MM.1S (cell line): ENCODE data around the gene CEMIP2.

ENCODE experiments used
- DNase-seq: peaks from one replicate; pipeline ENCODE4 v3.0.0-alpha.2; 2015
- H2AFZ ChIP-seq: fragments of 300-600 bp; sonication (generic); 2 replicates; pipeline ENCODE4 v1.6.0; 2016; ENCODE audit warnings: antibody characterized with exemption, low read length
- H3F3A ChIP-seq: fragments of 300-600 bp; sonication (generic); 2 replicates; pipeline ENCODE4 v1.6.1; 2016; ENCODE audit warnings: mild to moderate bottlenecking, antibody characterized with exemption, low read length, moderate library complexity, mixed read lengths; ENCODE audit not compliant: insufficient read depth
- H3K27ac ChIP-seq: fragments of 300-600 bp; sonication (generic); 2 replicates; pipeline ENCODE4 v1.5.1; 2016; ENCODE audit warnings: mild to moderate bottlenecking, low read length
- H3K27me3 ChIP-seq: fragments of 300-600 bp; sonication (generic); replicated peaks from 2 replicates; pipeline ENCODE4 v1.6.0; 2016; ENCODE audit warnings: low read length; ENCODE audit not compliant: insufficient read depth
- H3K36me3 ChIP-seq: fragments of 300-600 bp; sonication (generic); replicated peaks from 2 replicates; pipeline ENCODE4 v1.6.1; 2016; ENCODE audit warnings: mild to moderate bottlenecking, low read length, mixed read lengths; ENCODE audit not compliant: insufficient read depth
- H3K4me1 ChIP-seq: fragments of 300-600 bp; sonication (generic); 2 replicates; pipeline ENCODE4 v1.6.1; 2016; ENCODE audit warnings: low read length, mixed read lengths
- H3K4me2 ChIP-seq: fragments of 300-600 bp; sonication (generic); 2 replicates; pipeline ENCODE4 v1.6.0; 2016; ENCODE audit warnings: low read depth, low read length
- H3K4me3 ChIP-seq: fragments of 300-600 bp; sonication (generic); 2 replicates; pipeline ENCODE4 v1.5.1; 2016; ENCODE audit warnings: low read length, mixed read lengths
- H3K79me2 ChIP-seq: fragments of 300-600 bp; sonication (generic); 2 replicates; pipeline ENCODE4 v1.6.1; 2016; ENCODE audit warnings: mixed run types, low read length, mixed read lengths
- H3K9ac ChIP-seq: fragments of 300-600 bp; sonication (generic); 2 replicates; pipeline ENCODE4 v1.6.1; 2016; ENCODE audit warnings: low read length, mixed read lengths
- H3K9me2 ChIP-seq: fragments of 300-600 bp; sonication (generic); replicated peaks from 2 replicates; pipeline ENCODE4 v1.6.1; 2016; ENCODE audit warnings: mild to moderate bottlenecking, low read length, mixed read lengths; ENCODE audit not compliant: insufficient read depth
- H3K9me3 ChIP-seq: fragments of 300-600 bp; sonication (generic); replicated peaks from 2 replicates; pipeline ENCODE4 v1.6.1; 2016; ENCODE audit warnings: mild to moderate bottlenecking, low read length, mixed read lengths; ENCODE audit not compliant: insufficient read depth
- H4K20me1 ChIP-seq: fragments of 300-600 bp; sonication (generic); 2 replicates; pipeline ENCODE4 v1.6.1; 2016; ENCODE audit warnings: mild to moderate bottlenecking, low read length, moderate library complexity, mixed read lengths; ENCODE audit not compliant: insufficient read depth
- EZH2 ChIP-seq: fragments of 300-600 bp; sonication (generic); optimal IDR thresholded peaks from 2 replicates; pipeline ENCODE3; 2017; ENCODE audit warnings: low read depth, mild to moderate bottlenecking, antibody characterized with exemption, low read length, mixed read lengths
- EZH2phosphoT487 ChIP-seq: fragments of 300-600 bp; sonication (generic); IDR thresholded peaks from 2 replicates; pipeline ENCODE4 v1.6.1; 2018; ENCODE audit warnings: antibody characterized with exemption, low read length
- TF ChIP-seq, protein P1 (sequence below): fragments of 300-600 bp; sonication (generic); IDR thresholded peaks from 2 replicates; pipeline ENCODE4 v1.5.1; 2016; ENCODE audit warnings: antibody characterized with exemption, low read length, mixed read lengths

The CEMIP2 gene

GRCh38 chr9:71740199-71740598, 28.1 kb downstream of the CEMIP2 start:
- no peaks in the 10 kb centered on the region for H3K4me1 ChIP-seq
- no peaks in the 10 kb centered on the region for H3K27me3 ChIP-seq
- no peak overlapping the region for H3K4me2 ChIP-seq
- H3K9me3 ChIP-seq: no peaks in the 10 kb centered on the region
- H3K9ac ChIP-seq: no peak overlapping the region
- no peak for DNase-seq
- no peak overlapping the region for H3K27ac ChIP-seq
- no peaks in the 10 kb centered on the region for H4K20me1 ChIP-seq
- H3K79me2 ChIP-seq: no peaks in the 10 kb centered on the region
- no peak overlapping the region for H2AFZ ChIP-seq
- no peak overlapping the region for H3K4me3 ChIP-seq
- H3K36me3 ChIP-seq: no peaks in the 10 kb centered on the region
- TF ChIP-seq EZH2phosphoT487: no peak
- TF ChIP-seq, protein P1, sequence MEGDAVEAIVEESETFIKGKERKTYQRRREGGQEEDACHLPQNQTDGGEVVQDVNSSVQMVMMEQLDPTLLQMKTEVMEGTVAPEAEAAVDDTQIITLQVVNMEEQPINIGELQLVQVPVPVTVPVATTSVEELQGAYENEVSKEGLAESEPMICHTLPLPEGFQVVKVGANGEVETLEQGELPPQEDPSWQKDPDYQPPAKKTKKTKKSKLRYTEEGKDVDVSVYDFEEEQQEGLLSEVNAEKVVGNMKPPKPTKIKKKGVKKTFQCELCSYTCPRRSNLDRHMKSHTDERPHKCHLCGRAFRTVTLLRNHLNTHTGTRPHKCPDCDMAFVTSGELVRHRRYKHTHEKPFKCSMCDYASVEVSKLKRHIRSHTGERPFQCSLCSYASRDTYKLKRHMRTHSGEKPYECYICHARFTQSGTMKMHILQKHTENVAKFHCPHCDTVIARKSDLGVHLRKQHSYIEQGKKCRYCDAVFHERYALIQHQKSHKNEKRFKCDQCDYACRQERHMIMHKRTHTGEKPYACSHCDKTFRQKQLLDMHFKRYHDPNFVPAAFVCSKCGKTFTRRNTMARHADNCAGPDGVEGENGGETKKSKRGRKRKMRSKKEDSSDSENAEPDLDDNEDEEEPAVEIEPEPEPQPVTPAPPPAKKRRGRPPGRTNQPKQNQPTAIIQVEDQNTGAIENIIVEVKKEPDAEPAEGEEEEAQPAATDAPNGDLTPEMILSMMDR: no peak
- TF ChIP-seq EZH2: no peak
- no peaks in the 10 kb centered on the region for H3K9me2 ChIP-seq
- H3F3A ChIP-seq: no peaks in the 10 kb centered on the region

GRCh38 chr9:71737455-71737854, 30.9 kb downstream of the CEMIP2 start:
- H3K4me1 ChIP-seq: no peaks in the 10 kb centered on the region
- no peak overlapping the region for H3K27ac ChIP-seq
- no peak for DNase-seq
- H3K9ac ChIP-seq: no peak overlapping the region
- H3K36me3 ChIP-seq: no peaks in the 10 kb centered on the region
- H4K20me1 ChIP-seq: no peaks in the 10 kb centered on the region
- TF ChIP-seq EZH2: no peak
- TF ChIP-seq, protein P1: no peak
- TF ChIP-seq EZH2phosphoT487: no peak
- H3K9me3 ChIP-seq: no peaks in the 10 kb centered on the region
- H3K79me2 ChIP-seq: no peaks in the 10 kb centered on the region
- no peak overlapping the region for H2AFZ ChIP-seq
- H3K4me3 ChIP-seq: no peak overlapping the region
- H3K4me2 ChIP-seq: no peak overlapping the region
- no peaks in the 10 kb centered on the region for H3K27me3 ChIP-seq
- H3K9me2 ChIP-seq: no peaks in the 10 kb centered on the region
- no peaks in the 10 kb centered on the region for H3F3A ChIP-seq

- H3K27ac ChIP-seq: no peak overlapping the region
- DNase-seq: no peak
- H3K4me2 ChIP-seq: no peak overlapping the region
- H2AFZ ChIP-seq: no peak overlapping the region
- H3K9me3 ChIP-seq: no peaks in the 10 kb centered on the region
- TF ChIP-seq, protein P1: no peak
- TF ChIP-seq EZH2phosphoT487 (no peak), EZH2 (no peak)
- H3K36me3 ChIP-seq: no peaks in the 10 kb centered on the region
- H3F3A ChIP-seq: no peaks in the 10 kb centered on the region
- no peaks in the 10 kb centered on the region for H3K27me3 ChIP-seq
- no peaks in the 10 kb centered on the region for H3K79me2 ChIP-seq
- H3K9me2 ChIP-seq: no peaks in the 10 kb centered on the region
- H3K4me3 ChIP-seq: no peak overlapping the region
- no peak overlapping the region for H3K9ac ChIP-seq
- no peaks in the 10 kb centered on the region for H3K4me1 ChIP-seq
- no peaks in the 10 kb centered on the region for H4K20me1 ChIP-seq
Observed at GRCh38 chr9:71736236-71736635, 32.1 kb downstream of the CEMIP2 start.
